B cell (primary cell): ENCODE measurements around the gene ASPA. TPM values are rescaled to one million over a fixed set of nuclear protein-coding genes. Genes with fewer than 3 reads are reported as not detected.

Experiments
- ATAC-seq: fragments of 200-7000 bp; cut with Tn5 transposase; one replicate; pipeline ENCODE4 v1.10.0; 2021; ENCODE audit warnings: low read depth, mild to moderate bottlenecking, moderate number of reproducible peaks, moderate library complexity
- CTCF ChIA-PET: fragments of 350-600 bp; sonication (Branson Sonifier 250); formaldehyde crosslinking; loops from one replicate; lab custom pipeline; 2021; ENCODE audit warnings: antibody characterized with exemption, inconsistent platforms; lab: Charles Lee
- POLR2A ChIA-PET: fragments of 350-600 bp; sonication (Branson Sonifier 250); formaldehyde crosslinking; loops from one replicate; lab custom pipeline; 2021; ENCODE audit warnings: antibody characterized with exemption; lab: Charles Lee
- DNase-seq: peaks from one replicate; pipeline ENCODE4 v3.0.0; 2013
- H2AFZ ChIP-seq: 2 replicates; pipeline ENCODE4 v1.6.1; 2012; ENCODE audit warnings: mild to moderate bottlenecking, low read depth, low read length; ENCODE audit not compliant: insufficient read depth, poor library complexity, severe bottlenecking
- H3K27ac ChIP-seq, 2 donors: 1 replicate in 1 of 2; 2 replicates in 1 of 2; pipeline ENCODE4 v1.5.1; 2012 to 2013; ENCODE audit warnings: low read length in 2 of 2, mild to moderate bottlenecking in 2 of 2, moderate library complexity in 1 of 2
- H3K27me3 ChIP-seq, 4 experiments: fragments of 200-600 bp in 1 of 4; sonication (generic) in 1 of 4; replicated peaks in 1 of 4; 1 replicate in 2 of 4; 2 replicates in 2 of 4; pipeline versions ENCODE4 v1.6.1 to v1.7.0; 2013 to 2016; ENCODE audit warnings: low read length in 3 of 4, mild to moderate bottlenecking in 2 of 4, mixed read lengths in 1 of 4, moderate library complexity in 1 of 4; ENCODE audit not compliant: insufficient read depth in 4 of 4, control insufficient read depth in 3 of 4; ENCODE audit errors: control extremely low read depth in 1 of 4
- H3K36me3 ChIP-seq, 2 experiments: replicated peaks in 1 of 2; 1 replicate in 1 of 2; 2 replicates in 1 of 2; pipeline versions ENCODE4 v1.6.1 to v1.7.1; 2013; ENCODE audit warnings: low read length in 1 of 2; ENCODE audit not compliant: insufficient read depth in 2 of 2, control insufficient read depth in 1 of 2; ENCODE audit errors: control extremely low read depth in 1 of 2, extremely low read depth in 1 of 2
- H3K4me1 ChIP-seq, 2 donors: fragments of 200-600 bp in 1 of 2; sonication (generic) in 1 of 2; 1 replicate in 1 of 2; 2 replicates in 1 of 2; pipeline versions ENCODE4 v1.5.1 to v1.6.1; 2013 to 2017; ENCODE audit warnings: low read length in 2 of 2; ENCODE audit not compliant: control insufficient read depth in 2 of 2, insufficient read depth in 2 of 2
- H3K4me2 ChIP-seq: replicated peaks from 2 replicates; pipeline ENCODE3; 2012; ENCODE audit warnings: mild to moderate bottlenecking, low read depth, low read length; ENCODE audit not compliant: poor library complexity, severe bottlenecking
- H3K4me3 ChIP-seq, 5 experiments: fragments of 200-600 bp in 1 of 5; sonication (generic) in 1 of 5; 1 replicate in 3 of 5; 2 replicates in 2 of 5; pipeline versions ENCODE4 v1.5.1 to v1.7.0; 2011 to 2016; ENCODE audit warnings: low read length in 4 of 5, mild to moderate bottlenecking in 4 of 5, low read depth in 2 of 5, control low read depth in 1 of 5, moderate library complexity in 1 of 5; ENCODE audit not compliant: insufficient read depth in 1 of 5; ENCODE audit errors: control extremely low read depth in 1 of 5, extremely low read depth in 1 of 5
- H3K79me2 ChIP-seq: fragments of 200-600 bp; sonication (generic); one replicate; pipeline ENCODE4 v1.6.0; 2016; ENCODE audit warnings: low read length; ENCODE audit not compliant: control insufficient read depth, insufficient read depth
- H3K9ac ChIP-seq: fragments of 200-600 bp; sonication (generic); 2 replicates; pipeline ENCODE4 v1.6.1; 2017; ENCODE audit warnings: mild to moderate bottlenecking, low read length, moderate library complexity
- H3K9me3 ChIP-seq, 3 donors: one replicate each; pipeline versions ENCODE4 v1.6.1 to v1.7.1; 2013; ENCODE audit warnings: low read length in 2 of 3; ENCODE audit not compliant: control insufficient read depth in 2 of 3, insufficient read depth in 1 of 3; ENCODE audit errors: control extremely low read depth in 1 of 3
- H4K20me1 ChIP-seq: 2 replicates; pipeline ENCODE4 v1.6.0; 2012; ENCODE audit warnings: mild to moderate bottlenecking, low read length; ENCODE audit not compliant: insufficient read depth, control insufficient read depth, poor library complexity, severe bottlenecking
- H3K27ac Mint-ChIP-seq: one replicate; pipeline ENCODE4 v1.8.0; 2021; ENCODE audit warnings: mixed read lengths
- H3K27me3 Mint-ChIP-seq: one replicate; pipeline ENCODE4 v1.8.0; 2021; ENCODE audit warnings: mixed read lengths
- H3K4me1 Mint-ChIP-seq: one replicate; pipeline ENCODE4 v1.8.0; 2021; ENCODE audit warnings: mixed read lengths
- H3K4me3 Mint-ChIP-seq: one replicate; pipeline ENCODE4 v1.8.0; 2021; ENCODE audit warnings: mixed read lengths
- H3K9me3 Mint-ChIP-seq: one replicate; pipeline ENCODE4 v1.8.0; 2022; ENCODE audit warnings: mixed read lengths; ENCODE audit not compliant: insufficient read depth
- CTCF ChIP-seq: fragments of 200-600 bp; IDR thresholded peaks from one replicate; pipeline ENCODE4 v1.8.0; 2022; ENCODE audit warnings: antibody characterized with exemption, mild to moderate bottlenecking
- EZH2 ChIP-seq: IDR thresholded peaks from 2 replicates; pipeline ENCODE4 v1.6.1; 2012; ENCODE audit warnings: borderline replicate concordance, low read depth, mild to moderate bottlenecking, moderate library complexity, low read length; ENCODE audit not compliant: insufficient read depth, poor library complexity, severe bottlenecking
- WGBS: methylation state at CpG from one replicate; pipeline ENCODE4 v1.1.5; 2013; ENCODE audit warnings: missing lambda C conversion rate; ENCODE audit not compliant: insufficient coverage; 5-methylcytosine and 5-hydroxymethylcytosine counted together
- intact Hi-C: fragments of 100-400 bp; cut with micrococcal nuclease; formaldehyde crosslinking; loops from one replicate; pipeline ENCODE4 v1.10.0; 2022
- polyA plus RNA-seq: library from polyadenylated mRNA; depleted of rRNA; stranded (reverse); fragments of >200 nt; gene quantifications from 2 replicates; pipeline ENCODE4 v1.2.3, GENCODE V29; 2012
- total RNA-seq, 2 donors: library from RNA; stranded (reverse); fragments of 120-200 nt in 1 of 2; gene quantifications; 1 replicate in 1 of 2; 2 replicates in 1 of 2; pipeline versions ENCODE4 v1.2.3 to v1.2.4, GENCODE V29; 2013 to 2022

ASPA gene
- total and polyA plus RNA-seq, 2 donors (not counting 1 experiment from before 2014, with no cell fraction given) = not detected

GRCh38 chr17:3475251-3475685 is 529 bp upstream of the ASPA start:
- ATAC-seq = no peak
- CTCF ChIA-PET = no interaction called here
- peaks cover 0 to 4% (median 1%) of the 10 kb centered on the region in 4 experiments for H3K27me3 ChIP-seq
- WGBS = 69% methylated on average over 2 of the region's 4 CpGs
- H3K27ac ChIP-seq = no peak overlapping the region
- H3K4me3 ChIP-seq = no peak overlapping the region
- no peak for TF ChIP-seq EZH2
- TF ChIP-seq CTCF = no peak
- no peak overlapping the region for H3K4me2 ChIP-seq
- POLR2A ChIA-PET = no interaction called here
- H3K9me3 ChIP-seq = peaks cover 0 to 3% (median 0%) of the 10 kb centered on the region in 3 donors
- H3K9me3 Mint-ChIP-seq = no peaks in the 10 kb centered on the region
- no peak overlapping the region for H3K9ac ChIP-seq
- DNase-seq = no peak
- H3K4me1 Mint-ChIP-seq = peaks cover 3% of the 10 kb centered on the region
- H3K27me3 Mint-ChIP-seq = peaks cover 10% of the 10 kb centered on the region
- H3K36me3 ChIP-seq = no peaks in the 10 kb centered on the region
- no peak overlapping the region for H2AFZ ChIP-seq
- H3K4me3 Mint-ChIP-seq = no peak overlapping the region
- intact Hi-C loops = no loop called here
- no peaks in the 10 kb centered on the region for H3K4me1 ChIP-seq
- H3K27ac Mint-ChIP-seq = no peak overlapping the region
- no peaks in the 10 kb centered on the region for H4K20me1 ChIP-seq
- no peaks in the 10 kb centered on the region for H3K79me2 ChIP-seq

DNA sequence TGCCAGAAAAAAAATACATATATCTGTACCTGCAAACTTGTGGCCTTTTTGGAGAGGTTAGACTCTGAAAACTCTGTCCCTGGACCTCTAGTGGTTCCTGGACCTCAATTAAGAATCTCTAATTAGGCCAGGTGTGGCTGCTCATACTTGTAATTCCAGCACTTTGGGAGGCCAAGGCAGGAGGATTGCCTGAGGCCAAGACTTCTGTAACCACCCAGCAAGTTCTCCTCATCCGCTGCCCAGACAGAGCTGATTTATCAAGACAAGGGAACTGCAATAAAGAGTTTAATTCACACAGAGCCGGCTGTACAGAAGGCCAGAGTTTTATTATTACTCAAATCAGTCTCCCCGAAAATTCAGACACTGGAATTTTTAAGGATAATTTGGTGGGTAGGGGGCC is 4.2 kb downstream of the ASPA start:
- no peaks in the 10 kb centered on the region for H3K36me3 ChIP-seq
- no CpG with 5 or more reads among the region's 3 CpGs for WGBS
- H3K4me3 Mint-ChIP-seq = no peak overlapping the region
- no peak for TF ChIP-seq EZH2
- TF ChIP-seq CTCF = no peak
- no peaks in the 10 kb centered on the region for H3K9me3 Mint-ChIP-seq
- H3K27me3 ChIP-seq = peaks cover 0 to 4% (median 1%) of the 10 kb centered on the region in 4 experiments
- no peaks in the 10 kb centered on the region for H3K9me3 ChIP-seq
- H3K4me2 ChIP-seq = no peak overlapping the region
- H3K27ac Mint-ChIP-seq = no peak overlapping the region
- ATAC-seq (no peak), DNase-seq (no peak)
- H3K4me1 ChIP-seq = no peaks in the 10 kb centered on the region
- no peak overlapping the region for H2AFZ ChIP-seq
- no peaks in the 10 kb centered on the region for H3K79me2 ChIP-seq
- H3K4me1 Mint-ChIP-seq = peaks cover 3% of the 10 kb centered on the region
- H3K27me3 Mint-ChIP-seq = peaks cover 16% of the 10 kb centered on the region
- no peaks in the 10 kb centered on the region for H4K20me1 ChIP-seq
- ChIA-PET CTCF (no interaction called here), POLR2A (no interaction called here)
- H3K9ac ChIP-seq = no peak overlapping the region
- intact Hi-C loops = no loop called here
- H3K27ac ChIP-seq = no peak overlapping the region
- no peak overlapping the region for H3K4me3 ChIP-seq
